H1 (cell line): ENCODE data around the gene BTAF1. TPM values are rescaled to one million over a fixed set of nuclear protein-coding genes. Genes with fewer than 3 reads are reported as not detected.

Source experiments
- CTCF ChIA-PET: fragments of 300-600 bp; sonication (Branson Sonifier 250); formaldehyde crosslinking; loops from one replicate; lab custom pipeline; 2021; ENCODE audit not compliant: partially characterized antibody; lab: Charles Lee
- POLR2A ChIA-PET: fragments of 300-600 bp; sonication (Branson Sonifier 250); formaldehyde crosslinking; loops from one replicate; lab custom pipeline; 2021; ENCODE audit warnings: inconsistent platforms; ENCODE audit not compliant: partially characterized antibody; lab: Charles Lee
- DNase-seq, 2 experiments: peaks; one replicate each; pipeline versions ENCODE4 v3.0.0 to v3.0.0-alpha.2; 2010 to 2022; ENCODE audit warnings: low spot score in 2 of 2, low read depth in 1 of 2, mixed read lengths in 1 of 2
- FAIRE-seq: peaks from 2 replicates; lab custom pipeline; 2011; peaks lifted over from hg19 to GRCh38; lab: Jason Lieb, UNC
- H2AFZ ChIP-seq: 2 replicates; pipeline ENCODE4 v1.8.1; 2012; ENCODE audit warnings: low read length, inconsistent platforms
- H2AK5ac ChIP-seq: 2 replicates; pipeline ENCODE4 v1.6.1; 2013; ENCODE audit warnings: low read depth, low read length
- H2BK120ac ChIP-seq: replicated peaks from 2 replicates; pipeline ENCODE3; 2013; ENCODE audit warnings: low read depth, low read length, inconsistent platforms
- H2BK12ac ChIP-seq: 2 replicates; pipeline ENCODE4 v1.6.1; 2013; ENCODE audit warnings: low read depth, low read length
- H2BK15ac ChIP-seq: 2 replicates; pipeline ENCODE4 v1.6.1; 2013; ENCODE audit warnings: low read length
- H2BK20ac ChIP-seq: 2 replicates; pipeline ENCODE4 v1.6.1; 2013; ENCODE audit warnings: low read length
- H2BK5ac ChIP-seq: 2 replicates; pipeline ENCODE4 v1.6.1; 2013; ENCODE audit warnings: low read depth, low read length
- H3K14ac ChIP-seq: 2 replicates; pipeline ENCODE4 v1.6.1; 2013; ENCODE audit warnings: inconsistent platforms; ENCODE audit not compliant: insufficient read length
- H3K18ac ChIP-seq: 2 replicates; pipeline ENCODE4 v1.6.1; 2013; ENCODE audit warnings: low read length; ENCODE audit errors: extremely low read depth
- H3K23ac ChIP-seq: 2 replicates; pipeline ENCODE4 v1.6.1; 2013; ENCODE audit warnings: inconsistent platforms; ENCODE audit not compliant: insufficient read length
- H3K23me2 ChIP-seq: 2 replicates; pipeline ENCODE4 v1.6.1; 2013; ENCODE audit warnings: low read depth, low read length
- H3K27ac ChIP-seq: 2 replicates; pipeline ENCODE4 v1.6.1; 2011; ENCODE audit warnings: low read depth, low read length, inconsistent platforms
- H3K27me3 ChIP-seq, 4 experiments: replicated peaks in 1 of 4; 1 replicate in 1 of 4; 2 replicates in 3 of 4; pipeline versions ENCODE4 v1.6.1 to v1.8.1; 2011 to 2013; ENCODE audit warnings: low read length in 3 of 4, mild to moderate bottlenecking in 3 of 4, inconsistent platforms in 2 of 4, mixed read lengths in 2 of 4, moderate library complexity in 1 of 4; ENCODE audit not compliant: control insufficient read depth in 3 of 4, insufficient read depth in 3 of 4; ENCODE audit errors: extremely low read depth in 1 of 4
- H3K36me3 ChIP-seq, 4 experiments: 2 replicates each; pipeline versions ENCODE4 v1.6.1 to v1.8.1; 2011 to 2013; ENCODE audit warnings: mild to moderate bottlenecking in 4 of 4, low read length in 3 of 4, moderate library complexity in 2 of 4, control low read depth in 1 of 4, inconsistent platforms in 1 of 4; ENCODE audit not compliant: insufficient read depth in 4 of 4, control insufficient read depth in 2 of 4
- H3K4ac ChIP-seq: replicated peaks from 2 replicates; pipeline ENCODE3; 2013; ENCODE audit warnings: low read length, low read depth, mixed read lengths, inconsistent platforms; ENCODE audit not compliant: insufficient read length
- H3K4me1 ChIP-seq, 4 experiments: replicated peaks in 1 of 4; 1 replicate in 1 of 4; 2 replicates in 3 of 4; pipeline versions ENCODE4 v1.6.1 to v1.8.1; 2011 to 2013; ENCODE audit warnings: low read length in 3 of 4, inconsistent platforms in 2 of 4, mixed read lengths in 1 of 4; ENCODE audit not compliant: insufficient read depth in 4 of 4, control insufficient read depth in 3 of 4
- H3K4me2 ChIP-seq, 2 experiments: 2 replicates each; pipeline versions ENCODE4 v1.6.1 to v1.8.1; 2011 to 2013; ENCODE audit warnings: low read depth in 2 of 2, low read length in 2 of 2, control low read depth in 1 of 2, inconsistent platforms in 1 of 2, mild to moderate bottlenecking in 1 of 2; ENCODE audit not compliant: insufficient read depth in 1 of 2
- H3K4me3 ChIP-seq, 4 experiments: fragments of 200-600, 300-600 bp in 1 of 4; sonication (generic), shearing (Covaris generic), sonication (Bioruptor Twin) in 1 of 4; 2 replicates each; pipeline versions ENCODE4 v1.5.1 to v1.8.1; 2011 to 2016; ENCODE audit warnings: low read length in 4 of 4, low read depth in 3 of 4, control low read depth in 2 of 4, inconsistent platforms in 2 of 4, mild to moderate bottlenecking in 2 of 4, mixed read lengths in 1 of 4, moderate library complexity in 1 of 4; ENCODE audit not compliant: insufficient read depth in 2 of 4; ENCODE audit errors: extremely low read depth in 1 of 4
- H3K56ac ChIP-seq: replicated peaks from 2 replicates; pipeline ENCODE3; 2013; ENCODE audit warnings: low read depth, mild to moderate bottlenecking, mixed read lengths, low read length, inconsistent platforms; ENCODE audit not compliant: insufficient read length
- H3K79me1 ChIP-seq: 2 replicates; pipeline ENCODE4 v1.6.1; 2013; ENCODE audit warnings: low read depth, low read length, control low read depth
- H3K79me2 ChIP-seq, 2 experiments: 2 replicates each; pipeline versions ENCODE4 v1.6.1 to v1.8.1; 2012 to 2013; ENCODE audit warnings: low read length in 2 of 2, mild to moderate bottlenecking in 2 of 2, inconsistent platforms in 1 of 2; ENCODE audit not compliant: insufficient read depth in 2 of 2, control insufficient read depth in 1 of 2
- H3K9ac ChIP-seq, 4 experiments: replicated peaks in 1 of 4; 1 replicate in 1 of 4; 2 replicates in 3 of 4; pipeline versions ENCODE4 v1.6.1 to v1.8.1; 2011 to 2013; ENCODE audit warnings: low read depth in 3 of 4, low read length in 3 of 4, control low read depth in 2 of 4, mild to moderate bottlenecking in 2 of 4, moderate library complexity in 2 of 4, inconsistent platforms in 1 of 4; ENCODE audit errors: extremely low read depth in 1 of 4
- H3K9me3 ChIP-seq, 2 experiments: 2 replicates each; pipeline versions ENCODE4 v1.6.1 to v1.8.1; 2012 to 2013; ENCODE audit warnings: mild to moderate bottlenecking in 2 of 2, moderate library complexity in 2 of 2, control low read depth in 1 of 2, inconsistent platforms in 1 of 2, low read depth in 1 of 2, low read length in 1 of 2, mixed read lengths in 1 of 2; ENCODE audit not compliant: insufficient read depth in 2 of 2
- H4K20me1 ChIP-seq, 2 experiments: replicated peaks in 1 of 2; 2 replicates each; pipeline versions ENCODE3 to v1.8.1; 2011 to 2013; ENCODE audit warnings: inconsistent platforms in 2 of 2, low read length in 2 of 2, mild to moderate bottlenecking in 1 of 2; ENCODE audit not compliant: insufficient read depth in 2 of 2, control insufficient read depth in 1 of 2
- H4K5ac ChIP-seq: 2 replicates; pipeline ENCODE4 v1.6.1; 2013; ENCODE audit warnings: low read length, low read depth, mixed read lengths, inconsistent platforms; ENCODE audit not compliant: insufficient read length
- H4K8ac ChIP-seq: 2 replicates; pipeline ENCODE4 v1.8.0; 2013; ENCODE audit warnings: mild to moderate bottlenecking, moderate library complexity, low read length, inconsistent platforms; ENCODE audit not compliant: insufficient read depth; ENCODE audit errors: extremely low read depth
- H4K91ac ChIP-seq: replicated peaks from 2 replicates; pipeline ENCODE3; 2013; ENCODE audit warnings: low read length, mixed read lengths, inconsistent platforms; ENCODE audit not compliant: insufficient read length
- ASH2L ChIP-seq: fragments of 200-600, 300-600 bp; sonication (generic); IDR thresholded peaks from one replicate; pipeline ENCODE4 v1.7.1; 2017; ENCODE audit warnings: low read length
- CHD2 ChIP-seq: IDR thresholded peaks from 2 replicates; pipeline ENCODE4 v1.6.1; 2012; ENCODE audit warnings: low read length, improper control_type of control experiment
- MAX ChIP-seq: IDR thresholded peaks from 2 replicates; pipeline ENCODE4 v1.6.1; 2012; ENCODE audit warnings: inconsistent platforms
- NANOG ChIP-seq: IDR thresholded peaks from 2 replicates; pipeline ENCODE4 v1.6.1; 2011; ENCODE audit warnings: low read length, low read depth, mild to moderate bottlenecking, inconsistent platforms; ENCODE audit not compliant: insufficient read depth, poor library complexity, severe bottlenecking
- POLR2A ChIP-seq, 2 experiments: IDR thresholded peaks; 1 replicate in 1 of 2; 2 replicates in 1 of 2; pipeline ENCODE4 v1.6.1; 2011; ENCODE audit warnings: low read depth in 2 of 2, low read length in 2 of 2, mild to moderate bottlenecking in 2 of 2; ENCODE audit errors: control extremely low read depth in 1 of 2
- RNF2 ChIP-seq: fragments of 200-900, 300-1000 bp; sonication (generic); IDR thresholded peaks from 2 replicates; pipeline ENCODE4 v1.7.1; 2016; ENCODE audit warnings: borderline replicate concordance, low read depth, mild to moderate bottlenecking, antibody characterized with exemption, low read length; ENCODE audit not compliant: poor library complexity, severe bottlenecking; ENCODE audit errors: missing control alignments
- SIX5 ChIP-seq: IDR thresholded peaks from 2 replicates; pipeline ENCODE4 v1.6.1; 2011; ENCODE audit warnings: mild to moderate bottlenecking, low read depth, low read length
- SUZ12 ChIP-seq: fragments of 200-600 bp; sonication (generic); IDR thresholded peaks from 2 replicates; pipeline ENCODE4 v1.6.1; 2012; ENCODE audit warnings: mild to moderate bottlenecking, inconsistent platforms, low read length, moderate library complexity, mixed read lengths
- YY1 ChIP-seq: IDR thresholded peaks from 2 replicates; pipeline ENCODE4 v1.6.1; 2011; ENCODE audit warnings: low read depth, mild to moderate bottlenecking, low read length
- ZNF274 ChIP-seq: IDR thresholded peaks from 2 replicates; pipeline ENCODE4 v1.7.0; 2012; ENCODE audit warnings: low read length, borderline replicate concordance; ENCODE audit errors: extremely low read depth
- WGBS, 2 experiments: shearing (Covaris generic) in 1 of 2; methylation state at CpG; one replicate each; pipeline versions ENCODE4 v1.1.6 to v1.1.7; 2013 to 2015; ENCODE audit warnings: low lambda C conversion rate in 2 of 2, mixed read lengths in 2 of 2, inconsistent platforms in 1 of 2, low coverage in 1 of 2, missing lambda C conversion rate in 1 of 2; ENCODE audit not compliant: insufficient replicate concordance in 2 of 2, insufficient coverage in 1 of 2, insufficient read length in 1 of 2; ENCODE audit errors: extremely low coverage in 1 of 2, missing lambda C conversion rate in 1 of 2; 5-methylcytosine and 5-hydroxymethylcytosine counted together
- polyA plus RNA-seq, 7 experiments: library from polyadenylated mRNA; depleted of rRNA in 3 of 7; stranded (reverse) in 5 of 7; unstranded in 2 of 7; fragments of >200 nt in 5 of 7; fragments of 200-250 nt in 2 of 7; gene quantifications; 1 replicate in 5 of 7; 2 replicates in 1 of 7; 4 replicates in 1 of 7; pipeline versions ENCODE4 v1.2.1 to v1.2.3, GENCODE V29; 2011 to 2013; ENCODE audit warnings: missing spikeins in 2 of 7, mixed read lengths in 2 of 7
- total RNA-seq: library from RNA; stranded (reverse); fragmentation: NEBNext Ultra II Directional; extraction: Animal tissue kit (Norgen Biotek cat#: 25700); gene quantifications from 2 replicates; pipeline ENCODE4 v1.2.1, GENCODE V29; 2021

Gene BTAF1
- total and polyA plus RNA-seq, 2 of the 8 experiments (the other 6 are each of a cell fraction or from before 2014, with no cell fraction given): 24.5 to 39.1 TPM

- no peak for TF ChIP-seq SIX5
- TF ChIP-seq MAX: no peak
- TF ChIP-seq YY1: no peak
- TF ChIP-seq CHD2: no peak
- no peak for TF ChIP-seq ZNF274
- no peak for TF ChIP-seq NANOG
- TF ChIP-seq POLR2A (IDR thresholded peaks at IDR 0.05; ENCODE audit: control extremely low read depth in 1 of 2, low read depth in 2 of 2, low read length in 2 of 2): no peak
- no peak for TF ChIP-seq SUZ12
- no peak for TF ChIP-seq RNF2
- no peak for TF ChIP-seq ASH2L
- TF ChIP-seq, all 59 proteins: peak for 0
- ChIA-PET POLR2A (no interaction called here), CTCF (interaction anchor here (1.0 to 1.1 kb wide), 2 partner anchors 12 to 14 kb away, joined by 3 read pairs; no protein-coding TSS in a partner anchor)
- H2BK5ac ChIP-seq: no peak overlapping the region
- H3K9me3 ChIP-seq: no peaks in the 10 kb centered on the region
- H4K8ac ChIP-seq: no peak overlapping the region
- H3K4me3 ChIP-seq: no peak overlapping the region
- H3K79me2 ChIP-seq: no peaks in the 10 kb centered on the region
- no peak overlapping the region for H2BK12ac ChIP-seq
- H3K23me2 ChIP-seq: no peaks in the 10 kb centered on the region
- H3K4me2 ChIP-seq: no peak overlapping the region
- H2AFZ ChIP-seq: no peak overlapping the region
- no peak overlapping the region for H3K27ac ChIP-seq
- H3K14ac ChIP-seq: no peak overlapping the region
- no peak overlapping the region for H2BK120ac ChIP-seq
- no peak overlapping the region for H4K5ac ChIP-seq
- no peaks in the 10 kb centered on the region for H3K27me3 ChIP-seq
- H3K9ac ChIP-seq: no peak overlapping the region
- peaks cover 0 to 1% of the 10 kb centered on the region in 2 experiments for H4K20me1 ChIP-seq
- H4K91ac ChIP-seq: no peak overlapping the region
- H2AK5ac ChIP-seq: no peak overlapping the region
- DNase-seq (no peak), FAIRE-seq (no peak)
- no peaks in the 10 kb centered on the region; the same call in 1 of the 2 replicates for H3K79me1 ChIP-seq
- H3K56ac ChIP-seq: no peak overlapping the region
- H3K4ac ChIP-seq: no peak overlapping the region
- no peaks in the 10 kb centered on the region for H3K4me1 ChIP-seq
- WGBS, 2 experiments: 92% methylated on average over 5 of the region's 5 CpGs; no CpG with 5 or more reads in 1 of the 2 experiments
- H3K23ac ChIP-seq: no peak overlapping the region
- H2BK15ac ChIP-seq: no peak overlapping the region
- H3K36me3 ChIP-seq: peaks cover 0 to 32% (median 17%) of the 10 kb centered on the region in 4 experiments; a peak in 5 of 8 replicates
- H3K18ac ChIP-seq: no peak overlapping the region
- no peak overlapping the region for H2BK20ac ChIP-seq
Measured at GRCh38 chr10:91944880-91945630, 21.5 kb downstream of the BTAF1 start.
